Measurements from ENCODE around the gene MYMX. TPM values are rescaled to one million over a fixed set of nuclear protein-coding genes. Genes with fewer than 3 reads are reported as not detected.

The MYMX gene
- total RNA-seq, 4 donors from 2014 or later, result 0.95 TPM; not detected in 3

DNA sequence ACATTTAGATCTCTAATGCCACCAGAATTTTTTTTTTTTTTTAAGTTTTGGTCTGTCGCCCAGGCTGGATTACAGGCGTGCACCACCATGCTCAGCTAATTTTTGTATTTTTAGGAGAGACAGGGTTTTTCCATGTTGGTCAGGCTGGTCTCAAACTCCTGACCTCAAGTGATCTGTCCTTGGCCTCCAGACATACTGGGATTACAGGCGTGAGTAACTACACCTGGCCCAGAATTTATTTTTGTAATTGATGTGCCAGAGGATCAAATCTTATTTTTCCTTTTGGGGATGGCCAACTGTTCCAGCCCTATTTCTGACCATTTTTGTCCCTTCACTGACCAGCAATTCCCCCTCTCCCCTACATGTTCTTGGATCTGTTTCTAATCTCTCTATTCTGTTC lies 18.0 kb upstream of the MYMX start:
- Histone ChIP-seq H3K9me3 (no peaks in the 10 kb centered on the region), H3K27me3 (no peaks in the 10 kb centered on the region), H3K4me3 (no peak overlapping the region), H3K4me1 (peaks cover 0 to 16% (median 10%) of the 10 kb centered on the region in 4 donors), H3K36me3 (no peaks in the 10 kb centered on the region), H3K27ac (no peak overlapping the region)
- TF ChIP-seq POLR2AphosphoS5 (IDR thresholded peaks at IDR 0.05) (no peak), EP300 (IDR thresholded peaks at IDR 0.05; ENCODE audit: low read depth) (no peak), POLR2A (IDR thresholded peaks at IDR 0.05) (no peak)
- TF ChIP-seq, protein P1, sequence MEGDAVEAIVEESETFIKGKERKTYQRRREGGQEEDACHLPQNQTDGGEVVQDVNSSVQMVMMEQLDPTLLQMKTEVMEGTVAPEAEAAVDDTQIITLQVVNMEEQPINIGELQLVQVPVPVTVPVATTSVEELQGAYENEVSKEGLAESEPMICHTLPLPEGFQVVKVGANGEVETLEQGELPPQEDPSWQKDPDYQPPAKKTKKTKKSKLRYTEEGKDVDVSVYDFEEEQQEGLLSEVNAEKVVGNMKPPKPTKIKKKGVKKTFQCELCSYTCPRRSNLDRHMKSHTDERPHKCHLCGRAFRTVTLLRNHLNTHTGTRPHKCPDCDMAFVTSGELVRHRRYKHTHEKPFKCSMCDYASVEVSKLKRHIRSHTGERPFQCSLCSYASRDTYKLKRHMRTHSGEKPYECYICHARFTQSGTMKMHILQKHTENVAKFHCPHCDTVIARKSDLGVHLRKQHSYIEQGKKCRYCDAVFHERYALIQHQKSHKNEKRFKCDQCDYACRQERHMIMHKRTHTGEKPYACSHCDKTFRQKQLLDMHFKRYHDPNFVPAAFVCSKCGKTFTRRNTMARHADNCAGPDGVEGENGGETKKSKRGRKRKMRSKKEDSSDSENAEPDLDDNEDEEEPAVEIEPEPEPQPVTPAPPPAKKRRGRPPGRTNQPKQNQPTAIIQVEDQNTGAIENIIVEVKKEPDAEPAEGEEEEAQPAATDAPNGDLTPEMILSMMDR (IDR thresholded peaks at IDR 0.05), result no peak
- intact Hi-C loops (cut with DNase I; ENCODE audit: low total_unique reads), result no loop called here
- 68 to 80% methylated on average over 1 to 3 of the region's 3 CpGs for WGBS, 2 donors (ENCODE audit: low coverage in 1 of 2)
- no peak for DNase-seq
- in situ Hi-C loops (cut with MboI; ENCODE audit: low pct_ligation_motif_present in 1 of 4, low pct_unique_long_range_greater_than_20kb in 1 of 4, low sequenced_read_pairs in 3 of 4), result no loop called here

DNA sequence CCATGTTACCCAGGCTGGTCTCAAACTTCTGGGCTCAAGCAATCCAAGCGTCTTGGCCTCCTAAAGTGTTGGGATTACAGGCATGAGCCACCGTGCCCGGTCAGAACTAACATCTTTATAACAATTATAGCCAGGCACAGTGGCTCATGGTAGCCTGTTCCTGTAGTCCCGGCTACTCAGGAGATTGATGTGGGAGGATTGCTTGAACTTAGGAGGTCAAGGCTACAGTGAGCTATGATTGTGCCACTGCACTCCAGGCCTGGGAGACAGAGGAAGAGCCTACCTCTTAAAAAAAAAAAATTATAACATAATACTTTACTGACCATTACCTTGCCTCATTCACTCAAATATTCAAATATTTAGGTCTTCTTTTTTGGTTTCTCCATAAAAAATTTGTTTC lies 16.8 kb upstream of the MYMX start:
- 99% methylated on average over 4 of the region's 4 CpGs; no CpG with 5 or more reads in 1 of the 2 donors for WGBS, 2 donors (ENCODE audit: low coverage in 1 of 2)
- no peak overlapping the region for H3K4me3 ChIP-seq
- no peaks in the 10 kb centered on the region for H3K9me3 ChIP-seq
- peaks cover 0 to 22% (median 14%) of the 10 kb centered on the region in 4 donors for H3K4me1 ChIP-seq
- in situ Hi-C loops (cut with MboI; ENCODE audit: low pct_ligation_motif_present in 1 of 4, low pct_unique_long_range_greater_than_20kb in 1 of 4, low sequenced_read_pairs in 3 of 4), result no loop called here
- TF ChIP-seq EP300 (IDR thresholded peaks at IDR 0.05; ENCODE audit: low read depth), result no peak
- TF ChIP-seq POLR2A (IDR thresholded peaks at IDR 0.05), result no peak
- TF ChIP-seq, protein P1 (IDR thresholded peaks at IDR 0.05), result no peak
- TF ChIP-seq POLR2AphosphoS5 (IDR thresholded peaks at IDR 0.05), result no peak
- H3K27me3 ChIP-seq, result no peaks in the 10 kb centered on the region
- no peak for DNase-seq
- intact Hi-C loops (cut with DNase I; ENCODE audit: low total_unique reads), result no loop called here
- no peaks in the 10 kb centered on the region for H3K36me3 ChIP-seq
- no peak overlapping the region for H3K27ac ChIP-seq

DNA sequence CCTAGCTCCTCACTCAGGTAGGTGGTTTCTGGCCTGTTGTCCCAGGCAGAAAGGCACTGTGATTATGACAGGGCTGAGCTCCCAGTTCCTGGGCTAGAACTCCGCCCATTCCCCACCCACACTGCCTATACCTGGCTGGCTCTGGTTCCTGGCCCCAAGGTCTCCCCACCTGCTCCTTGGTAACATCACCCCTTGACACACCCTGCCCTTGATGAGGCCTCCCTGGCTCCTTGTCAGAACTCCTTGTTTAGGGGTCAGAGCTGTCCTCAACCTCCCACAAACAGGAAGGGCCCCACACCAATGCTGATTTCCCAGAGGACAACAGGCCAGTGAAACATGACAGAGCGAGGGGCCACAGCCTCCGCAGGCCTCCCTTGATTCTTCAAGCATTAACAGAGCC lies 15.5 kb upstream of the MYMX start:
- Histone ChIP-seq H3K9me3 (no peaks in the 10 kb centered on the region), H3K36me3 (no peaks in the 10 kb centered on the region), H3K27me3 (no peaks in the 10 kb centered on the region), H3K4me3 (no peak overlapping the region), H3K4me1 (peaks cover 0 to 22% (median 14%) of the 10 kb centered on the region in 4 donors), H3K27ac (peak overlapping the region in 1 of 4 donors; percentile 11)
- intact Hi-C loops (cut with DNase I; ENCODE audit: low total_unique reads), result no loop called here
- in situ Hi-C loops (cut with MboI; ENCODE audit: low pct_ligation_motif_present in 1 of 4, low pct_unique_long_range_greater_than_20kb in 1 of 4, low sequenced_read_pairs in 3 of 4), result no loop called here
- no peak for TF ChIP-seq POLR2AphosphoS5 (IDR thresholded peaks at IDR 0.05)
- no peak for TF ChIP-seq EP300 (IDR thresholded peaks at IDR 0.05; ENCODE audit: low read depth)
- TF ChIP-seq, protein P1 (IDR thresholded peaks at IDR 0.05), result no peak
- no peak for TF ChIP-seq POLR2A (IDR thresholded peaks at IDR 0.05)
- WGBS, 2 donors (ENCODE audit: low coverage in 1 of 2), result 79% methylated on average over 3 of the region's 3 CpGs; no CpG with 5 or more reads in 1 of the 2 donors
- peak; percentile 72 for DNase-seq

DNA sequence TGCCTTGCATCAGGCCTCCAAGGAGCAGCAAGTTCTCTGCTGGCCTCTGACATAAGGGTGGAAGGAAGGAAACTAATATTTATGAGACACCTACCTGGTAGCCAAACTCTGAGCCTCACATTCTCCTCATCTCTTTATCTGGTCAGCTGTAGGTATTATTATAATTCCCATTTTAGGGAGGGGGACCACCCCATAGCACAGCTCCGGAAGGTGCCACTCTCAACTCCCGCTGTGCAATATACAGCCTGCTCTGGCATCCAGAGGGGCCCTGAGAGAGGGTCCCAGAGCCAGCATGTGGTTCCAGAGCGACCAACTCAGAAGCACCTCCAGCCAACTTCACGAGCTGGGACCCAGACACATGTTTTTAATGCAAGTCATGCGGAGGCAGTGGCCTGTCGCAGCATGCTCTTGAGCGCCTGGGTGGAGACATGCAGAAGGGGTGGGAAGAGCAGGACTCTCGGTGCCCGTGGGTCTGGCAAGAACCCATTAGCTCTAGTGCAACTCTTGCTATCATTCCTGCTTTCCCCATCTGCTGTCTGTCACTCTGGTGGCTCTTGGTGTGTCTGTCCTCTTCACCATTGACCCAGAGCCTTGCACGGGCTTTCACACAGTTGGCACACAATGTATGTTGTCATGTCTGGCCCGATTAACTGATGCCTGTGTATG lies 15.0 kb upstream of the MYMX start:
- H3K4me1 ChIP-seq, result peaks cover 0 to 22% (median 14%) of the 10 kb centered on the region in 4 donors
- TF ChIP-seq POLR2A (IDR thresholded peaks at IDR 0.05), result no peak
- TF ChIP-seq POLR2AphosphoS5 (IDR thresholded peaks at IDR 0.05), result no peak
- no peak for TF ChIP-seq EP300 (IDR thresholded peaks at IDR 0.05; ENCODE audit: low read depth)
- TF ChIP-seq, protein P1 (IDR thresholded peaks at IDR 0.05), result no peak
- in situ Hi-C loops (cut with MboI; ENCODE audit: low pct_ligation_motif_present in 1 of 4, low pct_unique_long_range_greater_than_20kb in 1 of 4, low sequenced_read_pairs in 3 of 4) (no loop called here), intact Hi-C loops (cut with DNase I; ENCODE audit: low total_unique reads) (no loop called here)
- H3K36me3 ChIP-seq, result no peaks in the 10 kb centered on the region
- H3K9me3 ChIP-seq, result no peaks in the 10 kb centered on the region
- H3K27me3 ChIP-seq, result no peaks in the 10 kb centered on the region
- peak overlapping the region in 1 of 4 donors; percentile 11 for H3K27ac ChIP-seq
- 84 to 89% methylated on average over 4 to 11 of the region's 11 CpGs for WGBS, 2 donors (ENCODE audit: low coverage in 1 of 2)
- DNase-seq, result no peak
- H3K4me3 ChIP-seq, result no peak overlapping the region
